Ureter (tissue), 1 donor: Measurements from ENCODE around the gene RNF225. TPM values are rescaled to one million over a fixed set of nuclear protein-coding genes. Genes with fewer than 3 reads are reported as not detected.
"Not testable (repeated sequence)": the region's sequence is repeated elsewhere in the genome, so short reads cannot be mapped to it uniquely, and the experiment has no call there.

ENCODE experiments used
- DNase-seq: peaks from one replicate; pipeline ENCODE4 v3.0.0-alpha.2; 2020; ENCODE audit warnings: low spot score
- total RNA-seq: library from RNA; stranded (reverse); gene quantifications from one replicate; pipeline ENCODE4 v1.2.4, GENCODE V29; 2023
- donor health status: DM: yes; HTN: yes; CAD: no.

Gene RNF225
- 1.8 TPM for total RNA-seq

GRCh38 chr19:58395220-58395978 lies at the start of gene RNF225:
TSS of gene RNF225 (plus strand) at chr19:58395656. CDS start at chr19:58396090, 434 bp downstream.
- DNase-seq: peak; percentile 88

GRCh38 chr19:58346961-58347929 lies 48.2 kb upstream of the RNF225 start:
- peak; percentile 72 for DNase-seq

GRCh38 chr19:58348080-58348479 lies 47.4 kb upstream of the RNF225 start:
- not testable (repeated sequence) for DNase-seq

- no peak for DNase-seq
Observed at GRCh38 chr19:58349590-58349989, 45.9 kb upstream of the RNF225 start.

GRCh38 chr19:58350001-58350861 lies 45.2 kb upstream of the RNF225 start:
- no peak for DNase-seq

GRCh38 chr19:58350871-58351557 lies 44.4 kb upstream of the RNF225 start:
- DNase-seq: no peak

GRCh38 chr19:58351558-58351878 lies 43.9 kb upstream of the RNF225 start:
- no peak for DNase-seq

GRCh38 chr19:58351990-58352755 lies 43.3 kb upstream of the RNF225 start:
- no peak for DNase-seq

- no peak for DNase-seq
Observed at GRCh38 chr19:58352760-58353671, 42.4 kb upstream of the RNF225 start, which contains the start of gene A1BG. TSS of gene A1BG (minus strand) at chr19:58353492. CDS start at chr19:58353437, 55 bp downstream.

GRCh38 chr19:58353717-58354477 lies 41.6 kb upstream of the RNF225 start:
- no peak for DNase-seq

- DNase-seq: no peak
Observed at GRCh38 chr19:58354478-58355030, 40.9 kb upstream of the RNF225 start.

- no peak for DNase-seq
Observed at GRCh38 chr19:58355215-58355796, 40.1 kb upstream of the RNF225 start.

GRCh38 chr19:58355908-58356765 lies 39.3 kb upstream of the RNF225 start:
- no peak for DNase-seq

GRCh38 chr19:58356766-58357480 lies 38.5 kb upstream of the RNF225 start:
- no peak for DNase-seq

GRCh38 chr19:58357481-58358145 lies 37.8 kb upstream of the RNF225 start:
- no peak for DNase-seq

GRCh38 chr19:58361900-58362271 lies 33.6 kb upstream of the RNF225 start:
- DNase-seq: no peak
